ENCODE data around the gene PREX1. TPM values are rescaled to one million over a fixed set of nuclear protein-coding genes. Genes with fewer than 3 reads are reported as not detected.

PREX1 gene
- polyA plus RNA-seq, 1 donor, result 9.9 TPM

- Histone ChIP-seq H3K27ac (ENCODE audit: low read length) (no peak overlapping the region), H3K9me3 (ENCODE audit: control insufficient read depth, low read depth, low read length) (no peaks in the 10 kb centered on the region), H3K4me1 (ENCODE audit: control insufficient read depth, insufficient read depth, low read length) (no peaks in the 10 kb centered on the region), H3K27me3 (ENCODE audit: control insufficient read depth, insufficient read depth, low read length) (peaks cover under 1% of the 10 kb centered on the region), H3K4me3 (ENCODE audit: low read length) (no peak overlapping the region), H3K36me3 (ENCODE audit: control insufficient read depth, insufficient read depth, low read length) (no peaks in the 10 kb centered on the region)
- no CpG with 5 or more reads among the region's 11 CpGs for WGBS (ENCODE audit: insufficient coverage, low lambda C conversion rate)
- DNase-seq, result no peak
These were observed 249.3 kb downstream of the PREX1 start for GRCh38 chr20:48578397-48579098.

- DNase-seq, result no peak
- Histone ChIP-seq H3K4me3 (ENCODE audit: low read length) (no peak overlapping the region), H3K27ac (ENCODE audit: low read length) (no peak overlapping the region), H3K27me3 (ENCODE audit: control insufficient read depth, insufficient read depth, low read length) (peaks cover 5% of the 10 kb centered on the region), H3K9me3 (ENCODE audit: control insufficient read depth, low read depth, low read length) (no peaks in the 10 kb centered on the region), H3K36me3 (ENCODE audit: control insufficient read depth, insufficient read depth, low read length) (no peaks in the 10 kb centered on the region), H3K4me1 (ENCODE audit: control insufficient read depth, insufficient read depth, low read length) (no peaks in the 10 kb centered on the region)
- WGBS (ENCODE audit: insufficient coverage, low lambda C conversion rate), result no CpG with 5 or more reads among the region's 11 CpGs
These were observed 250.2 kb downstream of the PREX1 start for GRCh38 chr20:48577557-48577956.

GRCh38 chr20:48574383-48574782 is 253.4 kb downstream of the PREX1 start:
- Histone ChIP-seq H3K27me3 (ENCODE audit: control insufficient read depth, insufficient read depth, low read length) (peaks cover 5% of the 10 kb centered on the region), H3K4me1 (ENCODE audit: control insufficient read depth, insufficient read depth, low read length) (no peaks in the 10 kb centered on the region), H3K4me3 (ENCODE audit: low read length) (no peak overlapping the region), H3K9me3 (ENCODE audit: control insufficient read depth, low read depth, low read length) (no peaks in the 10 kb centered on the region), H3K27ac (ENCODE audit: low read length) (no peak overlapping the region), H3K36me3 (ENCODE audit: control insufficient read depth, insufficient read depth, low read length) (no peaks in the 10 kb centered on the region)
- no CpG with 5 or more reads among the region's 1 CpG for WGBS (ENCODE audit: insufficient coverage, low lambda C conversion rate)
- no peak for DNase-seq

Other genes starting within 250 kb of the PREX1 start
- gene ARFGEF2, start 93.7 kb upstream of the PREX1 start, polyA plus RNA-seq, result 43.7 TPM
- gene CSE1L, start 218.3 kb upstream of the PREX1 start, polyA plus RNA-seq, result 52.2 TPM

All from large intestine (tissue), 3 donors.